Activated B cell treated with CpG ODN at 0.5 μM for 24 hours (primary cell): Measurements from ENCODE around the gene PTPRT. TPM values are rescaled to one million over a fixed set of nuclear protein-coding genes. Genes with fewer than 3 reads are reported as not detected.

Experiments used
- ATAC-seq: fragments of 200-7000 bp; cut with Tn5 transposase; one replicate; pipeline ENCODE4 v1.10.0; 2021; ENCODE audit warnings: low read depth, mild to moderate bottlenecking, moderate library complexity
- CTCF ChIA-PET: fragments of 350-600 bp; sonication (Branson Sonifier 250); formaldehyde crosslinking; loops from one replicate; lab custom pipeline; 2021; ENCODE audit warnings: antibody characterized with exemption; lab: Charles Lee
- POLR2A ChIA-PET: fragments of 350-600 bp; sonication (Branson Sonifier 250); formaldehyde crosslinking; loops from one replicate; lab custom pipeline; 2021; ENCODE audit warnings: antibody characterized with exemption; lab: Charles Lee
- DNase-seq: peaks from one replicate; pipeline ENCODE4 v3.0.0; 2022
- H3K27ac Mint-ChIP-seq: one replicate; pipeline ENCODE4 v1.8.0; 2020; ENCODE audit warnings: mixed read lengths
- H3K27me3 Mint-ChIP-seq: one replicate; pipeline ENCODE4 v1.8.0; 2021; ENCODE audit warnings: mixed read lengths
- H3K36me3 Mint-ChIP-seq: one replicate; pipeline ENCODE4 v1.8.0; 2021; ENCODE audit warnings: low read depth, mixed read lengths
- H3K4me1 Mint-ChIP-seq: one replicate; pipeline ENCODE4 v1.8.0; 2021; ENCODE audit warnings: mixed read lengths
- H3K4me3 Mint-ChIP-seq: one replicate; pipeline ENCODE4 v1.8.0; 2020; ENCODE audit warnings: mild to moderate bottlenecking, mixed read lengths
- H3K9me3 Mint-ChIP-seq: one replicate; pipeline ENCODE4 v1.8.0; 2020; ENCODE audit warnings: mixed read lengths
- CTCF ChIP-seq: fragments of 200-600 bp; IDR thresholded peaks from one replicate; pipeline ENCODE4 v1.8.0; 2022; ENCODE audit warnings: antibody characterized with exemption, mild to moderate bottlenecking
- intact Hi-C: fragments of 100-400 bp; cut with micrococcal nuclease; formaldehyde crosslinking; loops from one replicate; pipeline ENCODE4 v1.15.1; 2024
- total RNA-seq: library from RNA; stranded (reverse); gene quantifications from 2 replicates; pipeline ENCODE4 v1.2.3, GENCODE V29; 2022

Gene PTPRT
- total RNA-seq, 1 donor from 2014 or later: not detected

- no peak for TF ChIP-seq CTCF
- intact Hi-C loops: no loop called here
- Mint-ChIP-seq H3K4me3 (no peak overlapping the region), H3K27me3 (no peaks in the 10 kb centered on the region), H3K27ac (no peak overlapping the region), H3K4me1 (no peaks in the 10 kb centered on the region), H3K36me3 (no peaks in the 10 kb centered on the region), H3K9me3 (no peaks in the 10 kb centered on the region)
- DNase-seq (no peak), ATAC-seq (no peak)
- POLR2A ChIA-PET: no interaction called here
- CTCF ChIA-PET: no interaction called here
Observed at GRCh38 chr20:42191140-42191860, 998.4 kb downstream of the PTPRT start.

- TF ChIP-seq CTCF: no peak
- Mint-ChIP-seq H3K27ac (no peak overlapping the region), H3K27me3 (no peaks in the 10 kb centered on the region), H3K9me3 (no peaks in the 10 kb centered on the region), H3K36me3 (no peaks in the 10 kb centered on the region), H3K4me3 (no peak overlapping the region), H3K4me1 (no peaks in the 10 kb centered on the region)
- ChIA-PET CTCF (no interaction called here), POLR2A (no interaction called here)
- ATAC-seq: no peak
- DNase-seq: no peak
- intact Hi-C loops: no loop called here
Observed at GRCh38 chr20:42190084-42190483, 999.6 kb downstream of the PTPRT start.

- CTCF ChIA-PET: no interaction called here
- no peak for TF ChIP-seq CTCF
- no peak for DNase-seq
- Mint-ChIP-seq H3K27me3 (no peaks in the 10 kb centered on the region), H3K4me3 (no peak overlapping the region), H3K36me3 (no peaks in the 10 kb centered on the region), H3K9me3 (no peaks in the 10 kb centered on the region), H3K27ac (no peak overlapping the region), H3K4me1 (no peaks in the 10 kb centered on the region)
- POLR2A ChIA-PET: no interaction called here
- ATAC-seq: no peak
- intact Hi-C loops: no loop called here
Observed at GRCh38 chr20:42186337-42186736, 1003.4 kb downstream of the PTPRT start.

GRCh38 chr20:42183147-42183546 lies 1006.6 kb downstream of the PTPRT start:
- Mint-ChIP-seq H3K27ac (no peak overlapping the region), H3K4me3 (no peak overlapping the region), H3K27me3 (no peaks in the 10 kb centered on the region), H3K4me1 (no peaks in the 10 kb centered on the region), H3K36me3 (no peaks in the 10 kb centered on the region), H3K9me3 (no peaks in the 10 kb centered on the region)
- ChIA-PET POLR2A (no interaction called here), CTCF (no interaction called here)
- ATAC-seq: no peak
- no peak for DNase-seq
- no peak for TF ChIP-seq CTCF
- intact Hi-C loops: no loop called here

- DNase-seq (no peak), ATAC-seq (no peak)
- no peaks in the 10 kb centered on the region for H3K9me3 Mint-ChIP-seq
- no peak for TF ChIP-seq CTCF
- CTCF ChIA-PET: no interaction called here
- POLR2A ChIA-PET: no interaction called here
- no peak overlapping the region for H3K4me3 Mint-ChIP-seq
- no peaks in the 10 kb centered on the region for H3K4me1 Mint-ChIP-seq
- no peaks in the 10 kb centered on the region for H3K36me3 Mint-ChIP-seq
- intact Hi-C loops: no loop called here
- H3K27ac Mint-ChIP-seq: no peak overlapping the region
- no peaks in the 10 kb centered on the region for H3K27me3 Mint-ChIP-seq
Observed at GRCh38 chr20:42181064-42181463, 1008.6 kb downstream of the PTPRT start.
